HepG2 (cell line): ENCODE measurements around the gene DYNC2LI1.

Experiments used
- ELF4 ChIP-seq: sonication (generic); formaldehyde crosslinking; IDR thresholded peaks from 2 replicates; pipeline ENCODE4 v1.5.0; 2020; ENCODE audit warnings: missing genetic modification reagents, mild to moderate bottlenecking, moderate library complexity, borderline replicate concordance
- GFI1 ChIP-seq: sonication (generic); formaldehyde crosslinking; IDR thresholded peaks from 2 replicates; pipeline ENCODE4 v1.5.0; 2020; ENCODE audit warnings: missing genetic modification reagents, mild to moderate bottlenecking, borderline replicate concordance
- HDAC2 ChIP-seq: sonication (generic); formaldehyde crosslinking; IDR thresholded peaks from 2 replicates; pipeline ENCODE4 v1.4.0; 2020; ENCODE audit warnings: missing genetic modification reagents
- IKZF1 ChIP-seq: fragments of 450-650 bp; IDR thresholded peaks from 2 replicates; pipeline ENCODE4 v1.7.1; 2016
- MZF1 ChIP-seq: sonication (generic); formaldehyde crosslinking; IDR thresholded peaks from 2 replicates; pipeline ENCODE4 v1.8.1; 2023; ENCODE audit warnings: mild to moderate bottlenecking, missing genetic modification reagents, borderline replicate concordance
- NR1H2 ChIP-seq: sonication (generic); formaldehyde crosslinking; IDR thresholded peaks from 2 replicates; pipeline ENCODE4 v1.8.1; 2022; ENCODE audit warnings: low read depth, missing genetic modification reagents, borderline replicate concordance
- PAX8 ChIP-seq: sonication (generic); formaldehyde crosslinking; IDR thresholded peaks from 2 replicates; pipeline ENCODE4 v1.8.0; 2022; ENCODE audit warnings: mild to moderate bottlenecking, missing genetic modification reagents, borderline replicate concordance
- TAF1 ChIP-seq: sonication (generic); formaldehyde crosslinking; IDR thresholded peaks from 2 replicates; pipeline ENCODE4 v1.4.0; 2020; ENCODE audit warnings: missing genetic modification reagents
- U2AF1 ChIP-seq: fragments of 200-400 bp; formaldehyde crosslinking; optimal IDR thresholded peaks from 2 replicates; pipeline ENCODE3; 2017; ENCODE audit warnings: mild to moderate bottlenecking, low read depth, low read length
- ZNF589 ChIP-seq: sonication (generic); formaldehyde crosslinking; conservative IDR thresholded peaks from 2 replicates; pipeline ENCODE4 v1.8.0; 2022; ENCODE audit warnings: mild to moderate bottlenecking, moderate library complexity, missing genetic modification reagents
- ZNF879 ChIP-seq: sonication (generic); formaldehyde crosslinking; IDR thresholded peaks from 2 replicates; pipeline ENCODE4 v1.8.1; 2023; ENCODE audit warnings: missing genetic modification reagents
- TF ChIP-seq, protein P1 (sequence below): sonication (generic); formaldehyde crosslinking; IDR thresholded peaks from 2 replicates; pipeline ENCODE4 v1.5.0; 2020; ENCODE audit warnings: mild to moderate bottlenecking, missing genetic modification reagents, moderate library complexity
- TF ChIP-seq, protein P2 (sequence below): sonication (generic); formaldehyde crosslinking; IDR thresholded peaks from 2 replicates; pipeline ENCODE4 v1.4.0; 2020; ENCODE audit warnings: missing genetic modification reagents

DNA sequence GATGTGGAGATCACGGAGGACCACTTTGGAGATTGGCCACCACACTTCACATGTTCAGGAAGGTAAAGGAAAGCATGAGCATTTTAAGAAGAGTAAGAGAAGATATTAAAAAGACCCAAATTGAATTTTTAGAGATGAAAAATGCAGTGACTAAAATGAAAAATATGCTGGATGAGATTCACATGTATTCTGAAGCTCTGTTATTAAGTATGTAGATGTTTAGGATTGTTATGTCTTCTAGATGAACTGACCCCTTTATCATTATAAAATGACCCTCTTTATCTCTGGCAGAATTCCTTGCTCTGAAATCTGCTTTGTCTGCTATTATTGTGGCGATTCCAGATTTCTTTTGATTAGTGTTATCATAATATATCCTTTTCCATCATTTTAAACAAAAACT is 36.0 kb upstream of the DYNC2LI1 start:
- TF ChIP-seq TAF1 (CRISPR knock-in tag): no peak
- no peak for TF ChIP-seq NR1H2 (CRISPR knock-in tag)
- TF ChIP-seq, protein P1, sequence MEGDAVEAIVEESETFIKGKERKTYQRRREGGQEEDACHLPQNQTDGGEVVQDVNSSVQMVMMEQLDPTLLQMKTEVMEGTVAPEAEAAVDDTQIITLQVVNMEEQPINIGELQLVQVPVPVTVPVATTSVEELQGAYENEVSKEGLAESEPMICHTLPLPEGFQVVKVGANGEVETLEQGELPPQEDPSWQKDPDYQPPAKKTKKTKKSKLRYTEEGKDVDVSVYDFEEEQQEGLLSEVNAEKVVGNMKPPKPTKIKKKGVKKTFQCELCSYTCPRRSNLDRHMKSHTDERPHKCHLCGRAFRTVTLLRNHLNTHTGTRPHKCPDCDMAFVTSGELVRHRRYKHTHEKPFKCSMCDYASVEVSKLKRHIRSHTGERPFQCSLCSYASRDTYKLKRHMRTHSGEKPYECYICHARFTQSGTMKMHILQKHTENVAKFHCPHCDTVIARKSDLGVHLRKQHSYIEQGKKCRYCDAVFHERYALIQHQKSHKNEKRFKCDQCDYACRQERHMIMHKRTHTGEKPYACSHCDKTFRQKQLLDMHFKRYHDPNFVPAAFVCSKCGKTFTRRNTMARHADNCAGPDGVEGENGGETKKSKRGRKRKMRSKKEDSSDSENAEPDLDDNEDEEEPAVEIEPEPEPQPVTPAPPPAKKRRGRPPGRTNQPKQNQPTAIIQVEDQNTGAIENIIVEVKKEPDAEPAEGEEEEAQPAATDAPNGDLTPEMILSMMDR: no peak
- no peak for TF ChIP-seq IKZF1
- TF ChIP-seq ELF4: no peak
- no peak for TF ChIP-seq ZNF879 (CRISPR knock-in tag)
- no peak for TF ChIP-seq U2AF1
- TF ChIP-seq, protein P2, sequence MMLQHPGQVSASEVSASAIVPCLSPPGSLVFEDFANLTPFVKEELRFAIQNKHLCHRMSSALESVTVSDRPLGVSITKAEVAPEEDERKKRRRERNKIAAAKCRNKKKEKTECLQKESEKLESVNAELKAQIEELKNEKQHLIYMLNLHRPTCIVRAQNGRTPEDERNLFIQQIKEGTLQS (CRISPR knock-in tag): no peak
- TF ChIP-seq MZF1 (CRISPR knock-in tag): no peak
- no peak for TF ChIP-seq GFI1 (CRISPR knock-in tag)
- TF ChIP-seq ZNF589: no peak
- TF ChIP-seq HDAC2 (CRISPR knock-in tag): no peak
- no peak for TF ChIP-seq PAX8 (CRISPR knock-in tag)
